Epithelial cell of esophagus (primary cell): Measurements from ENCODE around the gene LCN6.
"Not testable (repeated sequence)": the region's sequence is repeated elsewhere in the genome, so short reads cannot be mapped to it uniquely, and the experiment has no call there.

ENCODE experiments used
- DNase-seq: peaks from one replicate; pipeline ENCODE4 v3.0.0; 2010; ENCODE audit warnings: low read depth
- H3K4me3 ChIP-seq: 2 replicates; pipeline ENCODE4 v1.5.1; 2011; ENCODE audit warnings: mild to moderate bottlenecking, low read length, control low read depth
- TF ChIP-seq, protein P1 (sequence below): IDR thresholded peaks from 2 replicates; pipeline ENCODE4 v1.5.1; 2011; ENCODE audit warnings: low read depth, mild to moderate bottlenecking, low read length, control low read depth, inconsistent platforms; ENCODE audit not compliant: insufficient read depth; ENCODE audit errors: missing control alignments

Gene LCN6

DNA sequence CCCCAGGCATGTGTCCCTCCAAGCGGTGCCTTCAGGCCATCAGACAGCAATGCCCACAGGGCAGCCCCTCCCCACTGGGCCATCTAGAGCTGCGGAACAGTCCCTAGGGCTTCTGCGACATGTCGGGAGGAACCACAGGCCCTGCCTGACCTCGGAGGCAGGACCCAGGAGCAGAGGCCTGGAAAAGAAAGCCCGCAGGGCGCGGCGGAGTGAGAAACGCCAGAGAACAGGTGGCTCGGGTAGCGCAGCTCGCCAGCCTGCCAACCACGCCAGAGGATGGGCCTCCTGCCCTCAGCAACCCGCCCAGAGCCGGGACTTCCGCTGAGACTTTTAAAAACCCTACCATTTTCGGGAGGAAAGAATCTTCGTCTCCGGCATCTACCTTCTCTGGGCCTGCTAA lies 9.0 kb upstream of the LCN6 start:
- DNase-seq, result no peak
- no peak overlapping the region for H3K4me3 ChIP-seq
- TF ChIP-seq, protein P1, sequence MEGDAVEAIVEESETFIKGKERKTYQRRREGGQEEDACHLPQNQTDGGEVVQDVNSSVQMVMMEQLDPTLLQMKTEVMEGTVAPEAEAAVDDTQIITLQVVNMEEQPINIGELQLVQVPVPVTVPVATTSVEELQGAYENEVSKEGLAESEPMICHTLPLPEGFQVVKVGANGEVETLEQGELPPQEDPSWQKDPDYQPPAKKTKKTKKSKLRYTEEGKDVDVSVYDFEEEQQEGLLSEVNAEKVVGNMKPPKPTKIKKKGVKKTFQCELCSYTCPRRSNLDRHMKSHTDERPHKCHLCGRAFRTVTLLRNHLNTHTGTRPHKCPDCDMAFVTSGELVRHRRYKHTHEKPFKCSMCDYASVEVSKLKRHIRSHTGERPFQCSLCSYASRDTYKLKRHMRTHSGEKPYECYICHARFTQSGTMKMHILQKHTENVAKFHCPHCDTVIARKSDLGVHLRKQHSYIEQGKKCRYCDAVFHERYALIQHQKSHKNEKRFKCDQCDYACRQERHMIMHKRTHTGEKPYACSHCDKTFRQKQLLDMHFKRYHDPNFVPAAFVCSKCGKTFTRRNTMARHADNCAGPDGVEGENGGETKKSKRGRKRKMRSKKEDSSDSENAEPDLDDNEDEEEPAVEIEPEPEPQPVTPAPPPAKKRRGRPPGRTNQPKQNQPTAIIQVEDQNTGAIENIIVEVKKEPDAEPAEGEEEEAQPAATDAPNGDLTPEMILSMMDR, result no peak

GRCh38 chr9:136756836-136757235 lies 8.5 kb upstream of the LCN6 start:
- no peak overlapping the region for H3K4me3 ChIP-seq
- TF ChIP-seq, protein P1, result no peak
- no peak for DNase-seq

DNA sequence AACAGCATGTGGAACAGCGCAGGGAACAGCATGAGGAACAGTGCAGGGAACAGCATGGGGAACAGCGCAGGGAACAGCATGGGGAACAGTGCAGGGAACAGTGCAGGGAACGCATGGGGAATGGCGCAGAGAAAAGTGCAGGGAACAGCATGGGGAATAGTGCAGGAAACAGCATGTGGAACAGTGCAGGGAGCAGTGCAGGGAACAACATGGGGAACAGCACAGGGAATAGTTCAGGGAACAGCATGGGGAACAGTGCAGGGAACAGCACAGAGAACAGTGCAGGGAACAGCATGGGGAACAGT lies 7.8 kb upstream of the LCN6 start:
- no peak overlapping the region for H3K4me3 ChIP-seq
- TF ChIP-seq, protein P1, result no peak
- no peak for DNase-seq

DNA sequence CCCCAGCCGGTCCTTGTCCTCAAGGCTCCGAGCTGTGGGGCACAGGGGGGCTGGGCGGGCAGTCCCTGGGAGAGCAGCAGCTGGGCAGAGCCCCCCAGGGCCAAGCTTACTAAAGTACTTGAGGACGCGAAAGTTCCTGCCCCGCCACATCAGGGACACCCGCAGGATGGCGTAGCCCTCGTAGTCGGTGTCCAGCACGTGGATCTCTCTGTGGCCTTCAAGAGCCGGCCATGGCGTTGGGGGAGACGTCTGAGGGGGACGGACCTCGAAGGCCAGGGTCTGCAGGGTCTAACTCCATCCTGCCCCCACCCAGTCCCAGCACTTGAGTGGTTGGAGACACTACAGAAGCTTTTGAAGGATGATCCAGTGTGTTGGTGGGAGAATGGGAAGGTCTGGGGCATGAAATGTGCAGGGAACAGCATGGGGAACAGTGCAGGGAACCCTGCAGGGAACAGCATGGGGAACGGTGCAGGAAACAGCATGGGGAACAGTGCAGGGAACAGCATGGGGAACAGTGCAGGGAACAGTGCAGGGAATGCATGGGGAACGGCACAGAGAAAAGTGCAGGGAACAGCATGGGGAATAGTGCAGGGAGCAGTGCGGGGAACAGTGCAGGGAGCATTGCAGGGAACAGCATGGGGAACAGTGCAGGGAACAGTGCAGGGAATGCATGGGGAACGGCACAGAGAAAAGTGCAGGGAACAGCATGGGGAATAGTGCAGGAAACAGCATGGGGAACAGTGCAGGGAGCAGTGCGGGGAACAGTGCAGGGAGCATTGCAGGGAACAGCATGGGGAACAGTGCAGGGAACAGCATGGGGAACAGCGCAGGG lies 7.2 kb upstream of the LCN6 start:
- not testable (repeated sequence) for H3K4me3 ChIP-seq, DNase-seq

- TF ChIP-seq, protein P1, result no peak
- no peak overlapping the region for H3K4me3 ChIP-seq
- no peak for DNase-seq
Observed at GRCh38 chr9:136754626-136755301, 6.4 kb upstream of the LCN6 start.

- TF ChIP-seq, protein P1, result no peak
- no peak for DNase-seq
- no peak overlapping the region for H3K4me3 ChIP-seq
Observed at GRCh38 chr9:136754059-136754572, 5.8 kb upstream of the LCN6 start.

GRCh38 chr9:136753371-136754058 lies 5.2 kb upstream of the LCN6 start:
- TF ChIP-seq, protein P1, result no peak

More at GRCh38 chr9:136753371-136754058, 5.2 kb upstream of the LCN6 start:
- no peak overlapping the region for H3K4me3 ChIP-seq
- DNase-seq, result no peak
